HuH-7 (cell line): ENCODE measurements around the gene HIC1.

Experiments used
- DNase-seq: peaks from one replicate; pipeline ENCODE4 v3.0.0; 2011; ENCODE audit warnings: low spot score

HIC1 gene

DNA sequence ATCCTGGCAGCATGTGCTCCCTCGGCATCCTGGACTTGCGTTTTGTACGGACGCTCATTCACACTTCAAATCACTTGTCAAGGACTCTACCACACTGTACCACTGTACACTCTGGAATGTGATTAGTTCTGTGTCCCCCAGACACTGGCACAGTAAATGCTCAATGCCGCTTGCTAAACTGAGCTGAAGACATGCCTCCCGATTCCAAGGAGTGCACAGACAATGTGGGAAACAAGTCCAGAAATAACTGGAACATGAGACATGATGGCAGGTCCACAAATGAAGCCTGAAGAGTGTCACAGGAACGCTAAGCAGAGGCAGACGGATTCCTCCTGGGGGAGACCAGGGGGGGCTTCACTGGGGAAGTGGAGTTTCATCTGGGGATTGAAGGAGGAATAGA, 22.1 kb downstream of the HIC1 start:
- DNase-seq = no peak

DNA sequence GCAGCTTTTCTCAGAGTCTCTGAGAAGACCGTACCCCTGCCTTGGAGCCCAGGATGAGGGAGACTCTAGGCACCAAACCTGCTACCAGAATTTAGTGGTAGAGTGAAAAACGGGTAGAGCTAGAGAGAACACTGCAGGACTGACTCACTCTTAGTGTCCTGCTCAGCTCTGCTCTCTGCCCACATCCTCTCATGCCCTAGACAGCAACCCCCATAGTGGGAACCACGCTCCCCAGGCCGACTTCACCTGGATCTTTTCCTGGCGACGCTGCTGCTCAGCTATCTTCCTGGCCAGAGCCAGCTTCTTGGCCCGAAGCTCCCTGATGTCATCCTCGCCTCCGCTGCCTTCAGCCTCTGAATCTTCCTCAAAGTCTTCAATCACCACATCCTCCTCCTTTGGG, 26.7 kb downstream of the HIC1 start:
- DNase-seq = no peak

DNA sequence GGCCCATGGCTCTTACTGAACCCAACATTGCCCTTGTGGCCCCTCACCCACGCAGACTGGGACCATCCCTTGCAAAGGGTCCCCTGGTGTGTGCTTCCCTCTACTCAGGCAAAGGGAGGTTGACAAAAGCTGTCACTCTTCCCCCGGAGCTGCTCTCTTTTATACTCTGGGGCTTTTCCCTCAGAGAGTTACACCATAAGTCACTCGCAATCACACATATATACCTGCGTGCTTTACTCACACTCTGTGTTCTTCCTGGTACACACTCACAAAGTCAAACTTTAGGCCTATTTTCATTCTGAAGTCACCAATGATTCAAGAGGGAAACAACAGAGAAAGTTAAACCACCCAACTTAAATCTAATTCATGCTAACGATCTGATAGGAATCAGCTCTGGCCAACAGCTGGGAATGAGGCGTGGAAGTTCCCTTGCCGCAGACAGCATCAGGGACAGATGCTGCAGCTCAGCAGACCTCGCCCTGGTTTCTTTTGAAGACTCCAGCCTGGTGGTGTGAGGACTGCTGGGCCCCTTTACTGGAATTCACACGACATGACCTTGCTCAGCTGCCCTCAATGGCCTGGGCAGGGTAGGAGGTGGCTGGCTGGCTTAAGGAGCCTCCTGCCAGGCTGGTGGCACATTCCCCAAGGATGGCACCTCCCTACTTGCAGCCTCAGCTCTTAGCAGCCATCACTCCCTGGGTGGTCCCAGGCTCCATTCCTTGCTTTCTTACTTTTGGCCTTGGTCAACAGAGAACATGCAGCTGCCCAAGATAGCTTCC, 27.3 kb downstream of the HIC1 start:
- no peak for DNase-seq

DNA sequence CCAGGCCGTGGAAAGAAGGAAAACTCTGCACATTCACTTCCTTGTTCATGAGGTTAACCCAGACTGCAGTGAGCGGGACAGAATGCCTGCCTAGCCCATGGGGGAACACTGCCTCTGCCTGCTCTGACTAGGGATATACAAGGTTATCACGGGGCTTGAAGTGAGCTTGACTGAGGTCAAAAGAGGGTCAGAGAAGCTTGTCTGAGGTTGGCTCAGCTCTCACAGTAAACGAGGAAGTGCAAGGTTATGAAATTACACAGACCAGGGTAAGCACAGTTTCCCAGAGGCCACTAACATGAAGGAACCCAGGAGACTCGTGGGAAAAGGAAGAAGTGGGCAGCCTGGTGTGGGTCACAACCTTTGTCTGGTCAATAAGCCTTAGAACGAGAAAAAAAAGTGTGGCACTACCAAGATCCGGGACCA, 28.7 kb downstream of the HIC1 start:
- DNase-seq = peak; percentile 47

GRCh38 chr17:2084036-2084765, 29.3 kb downstream of the HIC1 start:
- DNase-seq = no peak

GRCh38 chr17:2084766-2085647, 30.1 kb downstream of the HIC1 start:
- no peak for DNase-seq

GRCh38 chr17:2085648-2085949, 30.7 kb downstream of the HIC1 start:
- no peak for DNase-seq

DNA sequence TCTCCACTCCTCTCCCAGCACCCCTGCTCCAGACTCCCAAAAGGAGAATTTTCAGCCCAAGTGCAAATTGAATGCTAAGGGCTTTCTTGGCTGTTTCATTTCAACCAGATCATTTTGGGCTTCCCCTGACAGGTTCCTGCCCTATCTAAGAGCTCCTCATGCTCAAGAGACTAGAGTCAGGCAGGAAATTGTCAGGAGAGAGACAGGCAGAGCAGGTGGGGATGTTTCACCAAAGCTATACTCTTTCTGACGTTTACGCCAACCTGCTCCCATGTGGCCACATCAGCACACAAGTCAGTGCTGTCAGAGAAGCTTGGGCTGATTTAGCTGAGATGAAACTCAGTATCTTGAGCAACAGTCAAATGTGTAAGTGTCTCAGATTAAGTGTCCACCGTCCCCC, 31.4 kb downstream of the HIC1 start:
- DNase-seq = no peak

DNA sequence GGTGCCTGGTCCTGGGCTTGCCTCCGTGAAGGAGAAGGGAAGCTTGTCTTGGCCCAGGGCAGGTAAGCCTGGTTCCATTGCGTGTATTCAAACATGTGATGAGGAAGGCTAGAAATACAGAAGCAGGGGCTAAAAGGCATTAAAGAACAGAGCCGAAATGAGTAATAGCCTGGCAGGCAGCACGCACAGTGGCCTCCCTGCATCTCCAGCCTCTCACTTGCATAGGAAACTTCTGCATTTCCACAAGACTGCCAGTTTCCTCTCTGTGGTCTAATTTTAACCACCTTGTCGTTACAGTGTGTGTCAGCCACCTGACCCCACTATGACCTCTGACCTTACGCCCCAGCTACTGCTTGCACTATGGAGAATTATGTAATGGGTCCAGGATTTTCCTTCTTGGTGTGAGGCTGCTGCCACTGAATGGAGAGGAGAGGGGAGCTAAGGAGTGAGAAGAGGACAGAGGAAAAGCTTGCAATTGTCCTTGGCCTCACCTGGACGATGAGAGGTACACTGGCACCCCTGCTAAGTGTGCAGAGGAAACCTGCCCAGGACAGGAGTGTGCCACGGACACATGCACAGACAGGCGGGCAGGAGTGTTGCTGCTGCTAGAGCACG, 32.8 kb downstream of the HIC1 start:
- DNase-seq = no peak

DNA sequence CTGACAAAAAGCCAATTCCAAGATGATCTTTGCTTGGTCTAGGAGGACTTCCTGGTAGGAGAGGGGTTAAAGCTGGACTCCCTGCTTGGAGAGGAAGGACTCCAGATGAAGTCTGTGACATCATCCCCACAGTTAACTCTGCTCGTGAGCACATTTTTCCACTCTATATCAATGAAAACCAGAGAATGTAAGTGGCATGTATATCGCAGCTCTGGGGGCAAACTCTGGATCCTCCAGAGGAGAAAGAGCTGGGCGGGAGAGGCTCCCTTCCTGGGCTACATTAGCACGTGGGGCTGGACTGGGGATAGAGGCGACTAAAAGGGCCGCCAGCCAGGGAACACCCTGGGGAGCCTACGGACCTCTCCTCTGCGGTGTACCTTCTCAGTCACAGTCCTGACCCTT, 34.1 kb downstream of the HIC1 start:
- no peak for DNase-seq

DNA sequence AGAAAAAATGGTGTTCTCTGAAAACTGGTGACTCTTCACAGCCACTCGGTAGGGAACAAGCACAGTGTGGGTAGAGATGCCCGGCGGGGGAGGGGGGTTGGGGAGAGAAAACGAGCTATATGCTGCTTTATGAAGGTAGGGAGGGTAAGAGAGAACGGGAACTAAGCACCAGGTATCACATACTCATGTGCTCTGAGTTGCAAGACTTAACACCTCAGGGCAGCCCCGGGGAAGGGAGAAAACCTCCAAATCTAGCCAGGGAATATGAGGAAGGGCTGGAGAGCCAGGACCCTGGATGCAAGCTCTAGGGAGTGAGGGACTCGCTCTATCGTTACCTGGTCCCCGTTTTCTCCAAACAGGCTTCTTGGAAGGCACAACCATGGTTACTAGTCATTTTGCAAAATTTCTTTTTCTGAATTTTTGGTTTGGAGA, 35.3 kb downstream of the HIC1 start:
- DNase-seq = no peak

- no peak for DNase-seq
Measured at GRCh38 chr17:2090804-2091534, 36.1 kb downstream of the HIC1 start.

GRCh38 chr17:2092253-2092652, 37.4 kb downstream of the HIC1 start:
- no peak for DNase-seq

DNA sequence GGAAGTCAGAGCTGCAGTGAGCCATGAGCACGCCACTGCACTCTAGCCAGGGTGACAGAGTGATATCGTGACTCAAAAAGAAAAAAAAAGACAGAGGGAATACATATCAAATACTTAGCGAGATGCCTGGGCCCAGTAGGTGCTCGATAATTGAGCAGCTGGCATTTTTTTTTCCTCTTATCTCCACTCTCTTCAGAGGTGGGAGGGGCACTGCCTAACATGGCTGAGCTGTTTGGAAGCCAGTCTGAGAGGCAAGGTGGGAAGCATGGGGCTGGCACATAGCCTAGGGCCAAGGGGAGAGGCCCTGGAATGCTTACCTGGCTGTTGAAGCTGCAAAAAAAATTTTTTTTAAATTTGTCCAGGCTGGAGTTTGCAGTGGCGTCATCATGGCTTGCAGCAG, 38.4 kb downstream of the HIC1 start:
- no peak for DNase-seq

DNA sequence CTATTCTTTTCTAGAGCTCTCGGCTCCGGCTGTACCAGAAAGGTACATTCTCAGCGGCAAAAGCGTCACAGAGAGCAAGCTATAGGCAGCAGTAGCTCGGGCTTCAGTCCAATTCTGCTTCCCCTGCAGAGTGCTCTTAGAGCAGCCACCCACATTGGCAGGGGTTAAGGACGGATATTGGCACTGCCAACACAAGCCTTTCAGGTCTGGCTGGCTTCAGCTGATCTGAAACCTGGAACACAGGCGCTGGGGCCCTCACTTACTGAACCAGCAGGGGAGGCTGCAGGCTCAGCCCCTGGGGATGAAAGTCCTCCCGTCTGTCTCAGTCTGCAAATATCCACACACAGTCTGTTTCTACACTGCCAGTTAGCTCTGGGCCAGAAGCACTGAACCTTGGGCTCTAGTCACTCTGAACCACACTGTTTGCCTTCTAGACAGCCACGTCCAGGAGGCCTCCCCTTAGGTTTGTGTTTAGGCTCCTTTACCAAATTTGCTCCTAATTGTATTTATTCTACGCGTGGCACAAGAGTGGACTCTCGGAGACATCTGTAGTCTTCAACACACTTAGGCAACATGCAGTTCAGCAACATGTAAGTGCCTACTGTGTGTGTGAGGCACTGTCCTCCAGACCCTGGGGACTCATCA, 40.1 kb downstream of the HIC1 start:
- peak; percentile 68 for DNase-seq

GRCh38 chr17:2095536-2095910, 40.6 kb downstream of the HIC1 start:
- no peak for DNase-seq

GRCh38 chr17:2101448-2102257, 46.8 kb downstream of the HIC1 start:
- no peak for DNase-seq

GRCh38 chr17:2102931-2103809, 48.3 kb downstream of the HIC1 start:
- no peak for DNase-seq

- no peak for DNase-seq
Measured at GRCh38 chr17:2105663-2106062, 50.8 kb downstream of the HIC1 start.
